Gastroesophageal sphincter (tissue), 4 donors: ENCODE data around the gene GABRD. TPM values are rescaled to one million over a fixed set of nuclear protein-coding genes. Genes with fewer than 3 reads are reported as not detected.
A peak's percentile ranks its signal among the peaks of the same experiment; 100 is the strongest.

Experiments
- ATAC-seq: fragments of 150-250 bp; one replicate; pipeline ENCODE4 v1.9.1; 2016; ENCODE audit warnings: mild to moderate bottlenecking, moderate library complexity
- H3K27ac ChIP-seq, 4 donors: fragments of 200-600 bp; sonication (generic) in 3 of 4; 1 replicate in 3 of 4; 2 replicates in 1 of 4; pipeline ENCODE4 v1.5.1; 2016 to 2019
- H3K27me3 ChIP-seq: fragments of 200-600 bp; sonication (generic); one replicate; pipeline ENCODE4 v1.5.1; 2019
- H3K36me3 ChIP-seq, 2 donors: fragments of 200-600 bp; sonication (generic); one replicate each; pipeline ENCODE4 v1.5.1; 2019; ENCODE audit warnings: control low read depth in 1 of 2
- H3K4me1 ChIP-seq, 3 donors: fragments of 200-600 bp; sonication (generic); 1 replicate in 2 of 3; 2 replicates in 1 of 3; pipeline ENCODE4 v1.5.1; 2016 to 2019; ENCODE audit warnings: control low read depth in 2 of 3
- H3K4me3 ChIP-seq, 2 donors: fragments of 200-600 bp; sonication (generic); one replicate each; pipeline ENCODE4 v1.5.1; 2019; ENCODE audit warnings: mild to moderate bottlenecking in 1 of 2, moderate library complexity in 1 of 2
- H3K9me3 ChIP-seq, 3 donors: fragments of 200-600 bp; sonication (generic); one replicate each; pipeline ENCODE4 v1.5.1; 2017 to 2019; ENCODE audit warnings: control low read depth in 2 of 3
- CTCF ChIP-seq, 4 experiments: fragments of 200-600 bp in 2 of 4; fragments of 450-650 bp in 2 of 4; sonication (generic) in 1 of 4; IDR thresholded peaks; one replicate each; pipeline ENCODE4 v1.5.1; 2017 to 2019; ENCODE audit warnings: antibody characterized with exemption in 4 of 4, mild to moderate bottlenecking in 2 of 4, moderate library complexity in 2 of 4
- EP300 ChIP-seq: sonication (generic); formaldehyde crosslinking; IDR thresholded peaks from one replicate; pipeline ENCODE4 v1.6.1; 2017; ENCODE audit warnings: antibody characterized with exemption, mild to moderate bottlenecking
- POLR2A ChIP-seq, 2 donors: fragments of 450-650 bp; IDR thresholded peaks; one replicate each; pipeline ENCODE4 v1.6.1; 2017; ENCODE audit warnings: antibody characterized with exemption in 2 of 2, mild to moderate bottlenecking in 2 of 2, moderate library complexity in 1 of 2
- POLR2AphosphoS5 ChIP-seq: sonication (generic); formaldehyde crosslinking; IDR thresholded peaks from one replicate; pipeline ENCODE4 v1.6.1; 2017; ENCODE audit warnings: antibody characterized with exemption
- WGBS, 2 donors: methylation state at CpG; one replicate each; pipeline ENCODE4 v1.1.5; 2018; ENCODE audit warnings: low coverage in 1 of 2; 5-methylcytosine and 5-hydroxymethylcytosine counted together
- total RNA-seq, 4 donors: library from RNA; depleted of rRNA; stranded (reverse); fragments of >200 nt; gene quantifications; one replicate each; pipeline ENCODE4 v1.1.0, GENCODE V29; 2016

The GABRD gene
- total RNA-seq, 4 donors from 2014 or later, result 0.73 TPM; not detected in 3

- ATAC-seq, result no peak
- peaks cover 0 to 42% (median 14%) of the 10 kb centered on the region in 3 donors for H3K4me1 ChIP-seq
- WGBS, 2 donors, result 33 to 34% methylated on average over 8 to 9 of the region's 14 CpGs
- H3K4me3 ChIP-seq, result peak overlapping the region in 1 of 2 donors; percentile 51
- H3K9me3 ChIP-seq, result no peaks in the 10 kb centered on the region
- TF ChIP-seq POLR2A (IDR thresholded peaks at IDR 0.05) (no peak), EP300 (no peak), POLR2AphosphoS5 (no peak), CTCF (IDR thresholded peaks at IDR 0.05) (no peak)
- H3K27ac ChIP-seq, result no peak overlapping the region
- no peaks in the 10 kb centered on the region for H3K36me3 ChIP-seq
- H3K27me3 ChIP-seq, result peaks cover 92% of the 10 kb centered on the region
These were observed 30.1 kb downstream of the GABRD start for GRCh38 chr1:2049225-2049717.

GRCh38 chr1:2049718-2050431 lies 30.7 kb downstream of the GABRD start, which contains the start of gene PRKCZ:
Gene PRKCZ (plus strand): TSS chr1:2050411. CDS start chr1:2050631, 220 bp downstream.
- H3K9me3 ChIP-seq, result no peaks in the 10 kb centered on the region
- peak within 1 kb of the TSS; percentile 15 to 51 for H3K4me3 ChIP-seq
- peaks cover 0 to 36% (median 14%) of the 10 kb centered on the region in 3 donors for H3K4me1 ChIP-seq
- H3K27ac ChIP-seq, result peak within 1 kb of the TSS in 2 of 4 donors; percentile 17 to 24
- peak; percentile 73 for ATAC-seq
- no peak for TF ChIP-seq POLR2A (IDR thresholded peaks at IDR 0.05)
- TF ChIP-seq CTCF (IDR thresholded peaks at IDR 0.05), result no peak
- TF ChIP-seq EP300, result no peak
- TF ChIP-seq POLR2AphosphoS5, result no peak
- peaks cover 86% of the 10 kb centered on the region for H3K27me3 ChIP-seq
- 0 to 20% methylated on average over 1 to 3 of the region's 83 CpGs for WGBS, 2 donors
- no peaks in the 10 kb centered on the region for H3K36me3 ChIP-seq

- H3K4me3 ChIP-seq, result peak overlapping the region in 1 of 2 donors; percentile 51
- peaks cover 0 to 31% (median 9%) of the 10 kb centered on the region in 3 donors for H3K4me1 ChIP-seq
- TF ChIP-seq POLR2AphosphoS5 (no peak), EP300 (no peak), CTCF (IDR thresholded peaks at IDR 0.05) (no peak), POLR2A (IDR thresholded peaks at IDR 0.05) (no peak)
- peak overlapping the region in 2 of 4 donors; percentile 17 to 24 for H3K27ac ChIP-seq
- no peaks in the 10 kb centered on the region for H3K9me3 ChIP-seq
- WGBS, 2 donors, result no CpG with 5 or more reads among the region's 51 CpGs
- H3K36me3 ChIP-seq, result no peaks in the 10 kb centered on the region
- peak; percentile 14 for ATAC-seq
- peaks cover 81% of the 10 kb centered on the region for H3K27me3 ChIP-seq
These were observed 31.3 kb downstream of the GABRD start for GRCh38 chr1:2050461-2050792.

- Histone ChIP-seq H3K27me3 (peaks cover 74% of the 10 kb centered on the region), H3K27ac (peak overlapping the region in 2 of 4 donors; percentile 17 to 24), H3K9me3 (no peaks in the 10 kb centered on the region), H3K4me3 (peak overlapping the region in 1 of 2 donors; percentile 51), H3K4me1 (peaks cover 0 to 25% (median 4%) of the 10 kb centered on the region in 3 donors), H3K36me3 (no peaks in the 10 kb centered on the region)
- WGBS, 2 donors, result 8% methylated on average over 2 of the region's 84 CpGs; no CpG with 5 or more reads in 1 of the 2 donors
- TF ChIP-seq POLR2A (IDR thresholded peaks at IDR 0.05), result no peak
- TF ChIP-seq CTCF (IDR thresholded peaks at IDR 0.05), result no peak
- no peak for TF ChIP-seq EP300
- no peak for TF ChIP-seq POLR2AphosphoS5
- ATAC-seq, result no peak
These were observed 31.9 kb downstream of the GABRD start for GRCh38 chr1:2050793-2051682.
